Measurements from ENCODE around the gene MFRP. TPM values are rescaled to one million over a fixed set of nuclear protein-coding genes. Genes with fewer than 3 reads are reported as not detected.

MFRP gene
- polyA plus RNA-seq, 2 of the 4 experiments (the other 2 are of a cell fraction) = not detected

GRCh38 chr11:119339589-119340334 lies 6.7 kb downstream of the MFRP start:
- Histone ChIP-seq H3K27ac (peak overlapping the region; percentile 48 to 90; a peak in 5 of 6 replicates), H3K4me3 (peak overlapping the region; percentile 33), H3K4me2 (peak overlapping the region; percentile 78), H3K4me1 (peaks cover 19% of the 10 kb centered on the region), H3K9me3 (no peaks in the 10 kb centered on the region)
- ChIA-PET POLR2A (interaction anchor here (1.0 kb wide), 1 partner anchor 218 kb away, joined by 3 read pairs; the partner anchor contains the start of gene HINFP), CTCF (interaction anchor here (0.6 to 9.5 kb wide), 27 partner anchors 8 to 322 kb away, joined by 3 to 160 read pairs (median 4); partner anchors contain the start of genes CBL, RPS25, TRAPPC4 and USP2)
- ATAC-seq = peak; percentile 64 to 76
- WGBS (ENCODE audit: missing lambda C conversion rate) = 50% methylated on average over 27 of the region's 86 CpGs
- no peak for DNase-seq (ENCODE audit: low read depth in 1 of 2, low spot score in 1 of 2)
- TF ChIP-seq RNF2 (IDR thresholded peaks at IDR 0.05; ENCODE audit: borderline replicate concordance, low read depth) (no peak), GATA3 (IDR thresholded peaks at IDR 0.05; ENCODE audit: borderline replicate concordance) (no peak), HEYL (CRISPR knock-in tag; IDR thresholded peaks at IDR 0.05) (no peak), RAD21 (conservative IDR thresholded peaks at IDR 0.05 in 1 of 2, IDR thresholded peaks at IDR 0.05 in 1 of 2) (peak; percentile 29 to 39; a peak in 3 of 5 replicates), EP300 (IDR thresholded peaks at IDR 0.05) (no peak), CTCF (IDR thresholded peaks at IDR 0.05) (peak; percentile 81), E2F6 (IDR thresholded peaks at IDR 0.05; ENCODE audit: borderline replicate concordance, low read depth) (no peak), MAX (IDR thresholded peaks at IDR 0.05) (peak; percentile 15), SMC3 (IDR thresholded peaks at IDR 0.05) (peak; percentile 56), FOXS1 (CRISPR knock-in tag; IDR thresholded peaks at IDR 0.05) (no peak), EHMT2 (IDR thresholded peaks at IDR 0.05; ENCODE audit: low read depth) (no peak)
- no peak for FAIRE-seq

GRCh38 chr11:119338965-119339588 lies 7.4 kb downstream of the MFRP start:
- H3K9me3 ChIP-seq = no peaks in the 10 kb centered on the region
- H3K4me3 ChIP-seq = no peak overlapping the region
- FAIRE-seq (no peak), ATAC-seq (no peak), DNase-seq (ENCODE audit: low read depth in 1 of 2, low spot score in 1 of 2) (no peak)
- no peak overlapping the region for H3K27ac ChIP-seq
- WGBS (ENCODE audit: missing lambda C conversion rate) = 93% methylated on average over 5 of the region's 11 CpGs
- ChIA-PET POLR2A (interaction anchor here (1.0 to 1.5 kb wide), 2 partner anchors 218 to 244 kb away, joined by 3 to 5 read pairs; partner anchors contain the start of gene HINFP), CTCF (interaction anchor here (0.5 to 9.5 kb wide), 33 partner anchors 8 to 254 kb away, joined by 3 to 160 read pairs (median 5); partner anchors contain the start of genes CBL, MFRP, NLRX1 and USP2)
- TF ChIP-seq PHF8 (IDR thresholded peaks at IDR 0.05; ENCODE audit: borderline replicate concordance, low read depth) = no peak
- TF ChIP-seq CHD4 (IDR thresholded peaks at IDR 0.05; ENCODE audit: borderline replicate concordance) = no peak
- no peak for TF ChIP-seq MAZ (IDR thresholded peaks at IDR 0.05; ENCODE audit: borderline replicate concordance, low read depth, low read length)
- TF ChIP-seq TFCP2L1 (CRISPR knock-in tag; IDR thresholded peaks at IDR 0.05) = no peak
- TF ChIP-seq RNF2 (IDR thresholded peaks at IDR 0.05; ENCODE audit: borderline replicate concordance, low read depth) = no peak
- no peak for TF ChIP-seq TP53 (CRISPR knock-in tag; IDR thresholded peaks at IDR 0.05)
- no peak for TF ChIP-seq SMC3 (IDR thresholded peaks at IDR 0.05)
- TF ChIP-seq ZSCAN20 (CRISPR knock-in tag; IDR thresholded peaks at IDR 0.05) = no peak
- no peak for TF ChIP-seq RAD21 (conservative IDR thresholded peaks at IDR 0.05 in 1 of 2, IDR thresholded peaks at IDR 0.05 in 1 of 2)
- TF ChIP-seq KDM5A (IDR thresholded peaks at IDR 0.05) = no peak
- no peak for TF ChIP-seq CBX2 (IDR thresholded peaks at IDR 0.05; ENCODE audit: borderline replicate concordance, low read depth)
- no peak for TF ChIP-seq HES2 (IDR thresholded peaks at IDR 0.05)
- no peak for TF ChIP-seq USF2 (IDR thresholded peaks at IDR 0.05)
- no peak for TF ChIP-seq SREBF2 (IDR thresholded peaks at IDR 0.05)
- TF ChIP-seq ZFP36 (IDR thresholded peaks at IDR 0.05; ENCODE audit: borderline replicate concordance, partially characterized antibody) = no peak
- no peak for TF ChIP-seq ESRRA (IDR thresholded peaks at IDR 0.05; ENCODE audit: borderline replicate concordance, low read length)
- no peak for TF ChIP-seq ZNF302 (CRISPR knock-in tag; IDR thresholded peaks at IDR 0.05)
- peaks cover 19% of the 10 kb centered on the region for H3K4me1 ChIP-seq
- H3K4me2 ChIP-seq = peak overlapping the region; percentile 78

All from A549 (cell line).